ENCODE results near the gene AMTN. TPM values are rescaled to one million over a fixed set of nuclear protein-coding genes. Genes with fewer than 3 reads are reported as not detected.

Gene AMTN
- polyA plus RNA-seq, 1 donor (not counting 4 experiments of a cell fraction or from before 2014, with no cell fraction given), result not detected

- Histone ChIP-seq H3K9me1 (ENCODE audit: control insufficient read depth, extremely low read depth, insufficient read depth, low read length) (no peaks in the 10 kb centered on the region), H4K20me1 (ENCODE audit: control insufficient read depth, extremely low read depth, insufficient read depth, low read length) (no peaks in the 10 kb centered on the region), H3K79me2 (ENCODE audit: control insufficient read depth, insufficient read depth, low read length) (no peaks in the 10 kb centered on the region), H3K4me3 (ENCODE audit: control insufficient read depth in 2 of 3, extremely low read depth in 1 of 3, insufficient read depth in 2 of 3, low read depth in 1 of 3, low read length in 3 of 3) (no peak overlapping the region), H3K4me2 (ENCODE audit: control insufficient read depth, extremely low read depth, insufficient read depth, low read depth, low read length) (no peak overlapping the region), H2AFZ (ENCODE audit: control insufficient read depth, low read length) (no peak overlapping the region), H3K4me1 (ENCODE audit: control insufficient read depth, extremely low read depth, insufficient read depth, low read length) (no peaks in the 10 kb centered on the region), H3K9me3 (ENCODE audit: control insufficient read depth, low read depth, low read length) (no peaks in the 10 kb centered on the region), H3K9ac (ENCODE audit: control insufficient read depth, extremely low read depth, insufficient read depth, low read length) (no peak overlapping the region), H3K27me3 (ENCODE audit: control insufficient read depth, extremely low read depth, insufficient read depth, low read length) (no peaks in the 10 kb centered on the region), H3K36me3 (ENCODE audit: control insufficient read depth in 2 of 2, extremely low read depth in 1 of 2, insufficient read depth in 2 of 2, low read length in 2 of 2) (no peaks in the 10 kb centered on the region), H3K27ac (ENCODE audit: control insufficient read depth, insufficient read depth, low read length) (no peak overlapping the region)
- dilution Hi-C loops (cut with MboI; ENCODE audit: extremely low pct_ligation_motif_present, low sequenced_read_pairs), result no loop called here
- FAIRE-seq (no peak), DNase-seq (ENCODE audit: low read depth, low spot score) (no peak)
- TF ChIP-seq EZH2 (IDR thresholded peaks at IDR 0.05; ENCODE audit: low read length), result no peak
- TF ChIP-seq, protein P1, sequence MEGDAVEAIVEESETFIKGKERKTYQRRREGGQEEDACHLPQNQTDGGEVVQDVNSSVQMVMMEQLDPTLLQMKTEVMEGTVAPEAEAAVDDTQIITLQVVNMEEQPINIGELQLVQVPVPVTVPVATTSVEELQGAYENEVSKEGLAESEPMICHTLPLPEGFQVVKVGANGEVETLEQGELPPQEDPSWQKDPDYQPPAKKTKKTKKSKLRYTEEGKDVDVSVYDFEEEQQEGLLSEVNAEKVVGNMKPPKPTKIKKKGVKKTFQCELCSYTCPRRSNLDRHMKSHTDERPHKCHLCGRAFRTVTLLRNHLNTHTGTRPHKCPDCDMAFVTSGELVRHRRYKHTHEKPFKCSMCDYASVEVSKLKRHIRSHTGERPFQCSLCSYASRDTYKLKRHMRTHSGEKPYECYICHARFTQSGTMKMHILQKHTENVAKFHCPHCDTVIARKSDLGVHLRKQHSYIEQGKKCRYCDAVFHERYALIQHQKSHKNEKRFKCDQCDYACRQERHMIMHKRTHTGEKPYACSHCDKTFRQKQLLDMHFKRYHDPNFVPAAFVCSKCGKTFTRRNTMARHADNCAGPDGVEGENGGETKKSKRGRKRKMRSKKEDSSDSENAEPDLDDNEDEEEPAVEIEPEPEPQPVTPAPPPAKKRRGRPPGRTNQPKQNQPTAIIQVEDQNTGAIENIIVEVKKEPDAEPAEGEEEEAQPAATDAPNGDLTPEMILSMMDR (optimal IDR thresholded peaks at IDR 0.05 in 1 of 3, IDR thresholded peaks at IDR 0.05 in 1 of 3, conservative IDR thresholded peaks at IDR 0.05 in 1 of 3; ENCODE audit: extremely low read depth in 1 of 3, insufficient read depth in 2 of 3, low read length in 3 of 3), result no peak
Measured at GRCh38 chr4:70538869-70539268, 20.5 kb downstream of the AMTN start.

GRCh38 chr4:70544279-70544868, 26.0 kb downstream of the AMTN start:
- Histone ChIP-seq H2AFZ (ENCODE audit: control insufficient read depth, low read length) (no peak overlapping the region), H3K36me3 (ENCODE audit: control insufficient read depth in 2 of 2, extremely low read depth in 1 of 2, insufficient read depth in 2 of 2, low read length in 2 of 2) (no peaks in the 10 kb centered on the region), H3K9me1 (ENCODE audit: control insufficient read depth, extremely low read depth, insufficient read depth, low read length) (no peaks in the 10 kb centered on the region), H3K79me2 (ENCODE audit: control insufficient read depth, insufficient read depth, low read length) (no peaks in the 10 kb centered on the region), H3K27ac (ENCODE audit: control insufficient read depth, insufficient read depth, low read length) (no peak overlapping the region), H3K9me3 (ENCODE audit: control insufficient read depth, low read depth, low read length) (no peaks in the 10 kb centered on the region), H3K27me3 (ENCODE audit: control insufficient read depth, extremely low read depth, insufficient read depth, low read length) (no peaks in the 10 kb centered on the region), H3K4me3 (ENCODE audit: control insufficient read depth in 2 of 3, extremely low read depth in 1 of 3, insufficient read depth in 2 of 3, low read depth in 1 of 3, low read length in 3 of 3) (no peak overlapping the region), H4K20me1 (ENCODE audit: control insufficient read depth, extremely low read depth, insufficient read depth, low read length) (no peaks in the 10 kb centered on the region), H3K4me2 (ENCODE audit: control insufficient read depth, extremely low read depth, insufficient read depth, low read depth, low read length) (no peak overlapping the region), H3K4me1 (ENCODE audit: control insufficient read depth, extremely low read depth, insufficient read depth, low read length) (no peaks in the 10 kb centered on the region), H3K9ac (ENCODE audit: control insufficient read depth, extremely low read depth, insufficient read depth, low read length) (no peak overlapping the region)
- TF ChIP-seq, protein P1 (optimal IDR thresholded peaks at IDR 0.05 in 1 of 3, IDR thresholded peaks at IDR 0.05 in 1 of 3, conservative IDR thresholded peaks at IDR 0.05 in 1 of 3; ENCODE audit: extremely low read depth in 1 of 3, insufficient read depth in 2 of 3, low read length in 3 of 3), result peak; percentile 44 to 62 (median 58)
- TF ChIP-seq EZH2 (IDR thresholded peaks at IDR 0.05; ENCODE audit: low read length), result no peak
- no peak for DNase-seq (ENCODE audit: low read depth, low spot score)
- no peak for FAIRE-seq
- dilution Hi-C loops (cut with MboI; ENCODE audit: extremely low pct_ligation_motif_present, low sequenced_read_pairs), result no loop called here

Measured in keratinocyte (primary cell).